WERI-Rb-1 (cell line): ENCODE data around the gene SERPINA12.

Source experiments
- DNase-seq: peaks from one replicate; pipeline ENCODE4 v3.0.0-alpha.2; 2020
- H3K27ac ChIP-seq: fragments of 250-450 bp; sonication (Bioruptor Pico); 2 replicates; pipeline ENCODE4 v1.5.1; 2020; ENCODE audit warnings: mild to moderate bottlenecking, moderate library complexity
- H3K27me3 ChIP-seq: fragments of 250-450 bp; sonication (Bioruptor Pico); 2 replicates; pipeline ENCODE4 v1.5.1; 2021; ENCODE audit warnings: mild to moderate bottlenecking, low read depth, moderate library complexity; ENCODE audit not compliant: insufficient read depth, severe bottlenecking
- H3K36me3 ChIP-seq: fragments of 250-450 bp; sonication (Bioruptor Pico); 2 replicates; pipeline ENCODE4 v1.5.1; 2020; ENCODE audit warnings: mild to moderate bottlenecking, moderate library complexity
- H3K4me3 ChIP-seq: 2 replicates; pipeline ENCODE4 v1.5.1; 2011; ENCODE audit warnings: low read depth, mild to moderate bottlenecking, control low read depth, low read length
- H3K9me3 ChIP-seq: fragments of 250-450 bp; sonication (Bioruptor Pico); 2 replicates; pipeline ENCODE4 v1.5.1; 2021; ENCODE audit warnings: mild to moderate bottlenecking, moderate library complexity; ENCODE audit not compliant: severe bottlenecking
- CTCF ChIP-seq: IDR thresholded peaks from 2 replicates; pipeline ENCODE4 v1.5.1; 2011; ENCODE audit warnings: low read depth, mild to moderate bottlenecking, control low read depth, inconsistent platforms, low read length

SERPINA12 gene

GRCh38 chr14:94544726-94545125 lies 35.5 kb upstream of the SERPINA12 start:
- Histone ChIP-seq H3K27ac (no peak overlapping the region), H3K36me3 (no peaks in the 10 kb centered on the region), H3K27me3 (peaks cover 50% of the 10 kb centered on the region), H3K9me3 (no peaks in the 10 kb centered on the region), H3K4me3 (no peak overlapping the region)
- TF ChIP-seq CTCF, result no peak
- DNase-seq, result no peak

- H3K36me3 ChIP-seq, result no peaks in the 10 kb centered on the region
- H3K27ac ChIP-seq, result no peak overlapping the region
- no peak for TF ChIP-seq CTCF
- no peaks in the 10 kb centered on the region for H3K9me3 ChIP-seq
- no peak for DNase-seq
- peaks cover 50% of the 10 kb centered on the region for H3K27me3 ChIP-seq
- no peak overlapping the region for H3K4me3 ChIP-seq
Observed at GRCh38 chr14:94543449-94544124, 34.3 kb upstream of the SERPINA12 start.

GRCh38 chr14:94542811-94543440 lies 33.7 kb upstream of the SERPINA12 start:
- Histone ChIP-seq H3K27me3 (peaks cover 51% of the 10 kb centered on the region), H3K36me3 (no peaks in the 10 kb centered on the region), H3K4me3 (no peak overlapping the region), H3K27ac (no peak overlapping the region), H3K9me3 (no peaks in the 10 kb centered on the region)
- no peak for DNase-seq
- TF ChIP-seq CTCF, result no peak

GRCh38 chr14:94542111-94542810 lies 33.0 kb upstream of the SERPINA12 start:
- Histone ChIP-seq H3K9me3 (no peaks in the 10 kb centered on the region), H3K4me3 (no peak overlapping the region), H3K36me3 (no peaks in the 10 kb centered on the region), H3K27me3 (peaks cover 50% of the 10 kb centered on the region), H3K27ac (no peak overlapping the region)
- DNase-seq, result no peak
- no peak for TF ChIP-seq CTCF

GRCh38 chr14:94541234-94541975 lies 32.1 kb upstream of the SERPINA12 start:
- Histone ChIP-seq H3K36me3 (no peaks in the 10 kb centered on the region), H3K27ac (no peak overlapping the region), H3K27me3 (peaks cover 55% of the 10 kb centered on the region), H3K4me3 (no peak overlapping the region), H3K9me3 (no peaks in the 10 kb centered on the region)
- no peak for TF ChIP-seq CTCF
- DNase-seq, result no peak
